Uterus (tissue), 4 donors: ENCODE data around the gene PDE8A. TPM values are rescaled to one million over a fixed set of nuclear protein-coding genes. Genes with fewer than 3 reads are reported as not detected.

Experiments
- DNase-seq, 2 donors: peaks; one replicate each; pipeline ENCODE4 v3.0.0-alpha.2; 2019 to 2020
- H3K27ac ChIP-seq, 2 donors: fragments of 200-600 bp; sonication (generic); 1 replicate in 1 of 2; 2 replicates in 1 of 2; pipeline ENCODE4 v1.5.1; 2016 to 2018
- H3K27me3 ChIP-seq, 2 donors: fragments of 200-600 bp; sonication (generic); one replicate each; pipeline ENCODE4 v1.5.1; 2018 to 2019; ENCODE audit warnings: control low read depth in 1 of 2
- H3K36me3 ChIP-seq, 2 donors: fragments of 200-600 bp; sonication (generic); one replicate each; pipeline ENCODE4 v1.5.1; 2019; ENCODE audit warnings: control low read depth in 1 of 2
- H3K4me1 ChIP-seq, 2 donors: fragments of 200-600 bp; sonication (generic); one replicate each; pipeline ENCODE4 v1.5.1; 2018 to 2019; ENCODE audit warnings: control low read depth in 1 of 2
- H3K4me3 ChIP-seq, 2 donors: fragments of 200-600 bp; sonication (generic); 1 replicate in 1 of 2; 2 replicates in 1 of 2; pipeline ENCODE4 v1.5.1; 2018 to 2019; ENCODE audit warnings: mild to moderate bottlenecking in 1 of 2
- H3K9me3 ChIP-seq, 2 donors: fragments of 200-600 bp; sonication (generic); one replicate each; pipeline ENCODE4 v1.5.1; 2019; ENCODE audit warnings: control low read depth in 1 of 2
- POLR2A ChIP-seq, 2 donors: fragments of 450-650 bp; IDR thresholded peaks; one replicate each; pipeline ENCODE4 v1.6.1; 2016; ENCODE audit warnings: antibody characterized with exemption in 2 of 2, mild to moderate bottlenecking in 1 of 2, moderate library complexity in 1 of 2
- intact Hi-C: fragments of 100-400 bp; cut with DNase I; formaldehyde crosslinking; loops from one replicate; pipeline ENCODE4 v1.15.1; 2023; ENCODE audit warnings: low total_unique reads
- total RNA-seq, 4 donors: library from RNA; depleted of rRNA in 3 of 4; stranded (reverse); fragments of >200 nt in 3 of 4; gene quantifications; one replicate each; pipeline versions ENCODE4 v1.1.0 to v1.2.4, GENCODE V29; 2014 to 2023
- TF ChIP-seq, protein P1 (sequence below), 4 experiments: fragments of 200-600 bp in 2 of 4; fragments of 450-650 bp in 2 of 4; sonication (generic) in 2 of 4; IDR thresholded peaks; one replicate each; pipeline ENCODE4 v1.5.1; 2016 to 2019; ENCODE audit warnings: antibody characterized with exemption in 4 of 4, mild to moderate bottlenecking in 2 of 4, moderate library complexity in 1 of 4
- donor health status: DM: yes; HTN: yes; CAD: no.

The PDE8A gene
- total RNA-seq, 4 donors from 2014 or later = 25.1 to 67.0 (median 34.0) TPM

GRCh38 chr15:84987949-84988624 lies 6.4 kb downstream of the PDE8A start:
- Histone ChIP-seq H3K4me1 (peaks cover 0 to 5% of the 10 kb centered on the region in 2 donors), H3K36me3 (no peaks in the 10 kb centered on the region), H3K9me3 (no peaks in the 10 kb centered on the region), H3K4me3 (no peak overlapping the region), H3K27me3 (no peaks in the 10 kb centered on the region), H3K27ac (no peak overlapping the region)
- intact Hi-C loops = no loop called here
- DNase-seq = no peak
- no peak for TF ChIP-seq POLR2A (IDR thresholded peaks at IDR 0.05)
- TF ChIP-seq, protein P1, sequence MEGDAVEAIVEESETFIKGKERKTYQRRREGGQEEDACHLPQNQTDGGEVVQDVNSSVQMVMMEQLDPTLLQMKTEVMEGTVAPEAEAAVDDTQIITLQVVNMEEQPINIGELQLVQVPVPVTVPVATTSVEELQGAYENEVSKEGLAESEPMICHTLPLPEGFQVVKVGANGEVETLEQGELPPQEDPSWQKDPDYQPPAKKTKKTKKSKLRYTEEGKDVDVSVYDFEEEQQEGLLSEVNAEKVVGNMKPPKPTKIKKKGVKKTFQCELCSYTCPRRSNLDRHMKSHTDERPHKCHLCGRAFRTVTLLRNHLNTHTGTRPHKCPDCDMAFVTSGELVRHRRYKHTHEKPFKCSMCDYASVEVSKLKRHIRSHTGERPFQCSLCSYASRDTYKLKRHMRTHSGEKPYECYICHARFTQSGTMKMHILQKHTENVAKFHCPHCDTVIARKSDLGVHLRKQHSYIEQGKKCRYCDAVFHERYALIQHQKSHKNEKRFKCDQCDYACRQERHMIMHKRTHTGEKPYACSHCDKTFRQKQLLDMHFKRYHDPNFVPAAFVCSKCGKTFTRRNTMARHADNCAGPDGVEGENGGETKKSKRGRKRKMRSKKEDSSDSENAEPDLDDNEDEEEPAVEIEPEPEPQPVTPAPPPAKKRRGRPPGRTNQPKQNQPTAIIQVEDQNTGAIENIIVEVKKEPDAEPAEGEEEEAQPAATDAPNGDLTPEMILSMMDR (IDR thresholded peaks at IDR 0.05) = no peak

GRCh38 chr15:84988909-84989644 lies 7.4 kb downstream of the PDE8A start:
- no peak overlapping the region for H3K4me3 ChIP-seq
- H3K9me3 ChIP-seq = no peaks in the 10 kb centered on the region
- DNase-seq = no peak
- H3K36me3 ChIP-seq = no peaks in the 10 kb centered on the region
- TF ChIP-seq POLR2A (IDR thresholded peaks at IDR 0.05) = no peak
- TF ChIP-seq, protein P1 (IDR thresholded peaks at IDR 0.05) = no peak
- no peaks in the 10 kb centered on the region for H3K27me3 ChIP-seq
- no peak overlapping the region for H3K27ac ChIP-seq
- intact Hi-C loops = no loop called here
- peaks cover 0 to 5% of the 10 kb centered on the region in 2 donors for H3K4me1 ChIP-seq

- intact Hi-C loops = no loop called here
- no peak for TF ChIP-seq POLR2A (IDR thresholded peaks at IDR 0.05)
- TF ChIP-seq, protein P1 (IDR thresholded peaks at IDR 0.05) = no peak
- H3K4me3 ChIP-seq = no peak overlapping the region
- no peaks in the 10 kb centered on the region for H3K36me3 ChIP-seq
- peaks cover 0 to 5% of the 10 kb centered on the region in 2 donors for H3K4me1 ChIP-seq
- DNase-seq = no peak
- H3K27me3 ChIP-seq = no peaks in the 10 kb centered on the region
- no peak overlapping the region for H3K27ac ChIP-seq
- no peaks in the 10 kb centered on the region for H3K9me3 ChIP-seq
These were observed 8.9 kb downstream of the PDE8A start for GRCh38 chr15:84990507-84990906.

DNA sequence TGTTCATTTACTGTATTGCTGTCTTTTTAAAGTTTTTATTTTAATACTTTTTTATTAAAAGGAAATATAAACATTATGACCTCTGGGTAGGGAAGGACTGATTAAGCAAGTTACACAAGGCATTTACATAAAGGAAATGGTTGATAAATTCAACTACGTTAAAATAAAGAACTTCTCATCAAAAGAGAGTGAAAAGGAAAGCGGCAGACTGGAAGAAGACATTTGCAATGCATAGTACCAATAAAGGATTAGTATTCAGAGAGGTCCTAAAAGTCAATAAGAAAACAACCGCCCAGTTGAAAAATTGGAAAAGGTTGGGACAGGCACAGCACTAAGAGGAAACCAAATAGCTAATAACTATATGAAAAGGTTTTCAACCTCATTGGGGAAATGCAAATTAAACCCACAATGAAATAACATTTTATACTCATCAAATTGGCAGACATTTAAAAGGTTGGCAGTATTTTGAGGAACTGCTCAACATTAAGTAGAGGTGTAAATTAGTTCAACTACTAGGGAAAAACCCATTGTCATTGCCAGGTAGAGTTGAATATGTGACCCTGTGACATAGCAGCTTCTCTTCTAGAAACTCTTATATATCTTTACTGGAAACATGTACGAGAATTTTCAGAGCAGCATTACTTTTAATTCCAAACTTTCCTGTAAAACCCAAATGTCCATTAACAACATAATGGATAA lies 9.5 kb downstream of the PDE8A start:
- Histone ChIP-seq H3K4me3 (no peak overlapping the region), H3K4me1 (peaks cover 0 to 5% of the 10 kb centered on the region in 2 donors), H3K36me3 (no peaks in the 10 kb centered on the region), H3K27ac (no peak overlapping the region), H3K9me3 (no peaks in the 10 kb centered on the region), H3K27me3 (no peaks in the 10 kb centered on the region)
- intact Hi-C loops = no loop called here
- no peak for TF ChIP-seq POLR2A (IDR thresholded peaks at IDR 0.05)
- TF ChIP-seq, protein P1 (IDR thresholded peaks at IDR 0.05) = no peak
- DNase-seq = no peak
